ENCODE results near the gene MTUS2.

The MTUS2 gene

DNA sequence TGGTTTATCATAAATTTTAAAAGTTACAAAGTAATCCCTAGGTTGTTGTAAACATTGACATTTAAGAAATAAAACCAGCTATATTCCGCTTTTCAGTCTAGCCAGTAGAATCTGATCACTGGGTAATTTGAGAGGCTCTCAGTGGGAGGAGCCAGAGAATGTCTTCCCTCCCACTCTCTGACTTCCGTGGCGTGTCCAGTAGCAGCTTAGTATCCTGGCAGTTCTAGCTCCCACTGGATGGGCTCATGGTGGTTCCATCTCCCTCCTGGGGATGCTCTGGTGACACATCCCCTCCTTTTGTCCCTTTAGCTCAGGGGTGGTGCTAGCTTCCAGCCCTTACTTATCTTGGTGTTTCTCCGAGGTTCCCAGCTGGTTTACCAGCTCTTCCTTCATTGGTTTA is 34.5 kb downstream of the MTUS2 start:
- Histone ChIP-seq H3K27ac (no peak overlapping the region), H3K4me3 (no peak overlapping the region)

GRCh38 chr13:28856287-28856686 is 36.1 kb downstream of the MTUS2 start:
- Histone ChIP-seq H3K4me3 (no peak overlapping the region), H3K27ac (no peak overlapping the region)

DNA sequence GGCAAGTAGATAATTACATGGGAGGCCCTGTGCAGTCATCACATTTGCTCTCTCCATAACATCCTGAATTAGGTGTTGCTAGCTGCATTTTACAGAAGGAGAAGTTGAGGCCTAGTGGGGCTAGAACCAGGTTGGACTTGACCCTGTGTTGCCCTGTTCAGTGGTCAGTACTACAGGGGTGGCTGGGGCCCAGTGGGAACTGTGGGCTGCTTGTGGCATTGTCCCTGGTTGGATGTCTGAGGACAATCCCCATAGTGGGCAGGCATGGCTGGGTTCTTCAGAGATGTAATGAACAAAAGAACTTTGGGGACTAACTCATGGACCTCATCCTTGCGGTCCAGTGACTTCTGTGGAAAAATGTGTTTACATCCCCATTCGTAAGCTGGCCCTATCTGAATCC is 38.9 kb downstream of the MTUS2 start:
- Histone ChIP-seq H3K27ac (no peak overlapping the region), H3K4me3 (no peak overlapping the region)

- H3K27ac ChIP-seq = no peak overlapping the region
- no peak overlapping the region for H3K4me3 ChIP-seq
Observed at GRCh38 chr13:28859717-28860116, 39.6 kb downstream of the MTUS2 start.

DNA sequence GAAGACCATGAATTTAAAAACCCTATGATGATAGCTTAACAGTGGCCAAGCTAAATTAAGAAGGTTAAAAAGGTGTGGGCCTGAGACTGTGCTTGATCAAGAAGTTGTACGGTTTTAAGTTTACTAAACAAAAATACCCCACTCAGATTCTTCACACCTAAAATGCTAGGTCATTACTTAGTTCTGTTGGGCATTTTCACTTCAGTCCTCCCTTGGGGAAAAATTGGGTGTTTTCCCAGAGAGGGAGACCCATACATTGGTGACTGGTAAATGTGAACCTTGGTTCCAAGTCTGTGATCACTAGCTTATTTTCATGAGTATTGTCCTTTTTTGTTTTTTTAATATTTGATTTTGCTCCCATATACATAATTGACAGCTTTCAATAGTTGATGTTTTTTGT is 44.4 kb downstream of the MTUS2 start:
- Histone ChIP-seq H3K27ac (no peak overlapping the region), H3K4me3 (no peak overlapping the region)

- H3K4me3 ChIP-seq = no peak overlapping the region
- H3K27ac ChIP-seq = no peak overlapping the region
Observed at GRCh38 chr13:28865149-28865744, 45.1 kb downstream of the MTUS2 start.

DNA sequence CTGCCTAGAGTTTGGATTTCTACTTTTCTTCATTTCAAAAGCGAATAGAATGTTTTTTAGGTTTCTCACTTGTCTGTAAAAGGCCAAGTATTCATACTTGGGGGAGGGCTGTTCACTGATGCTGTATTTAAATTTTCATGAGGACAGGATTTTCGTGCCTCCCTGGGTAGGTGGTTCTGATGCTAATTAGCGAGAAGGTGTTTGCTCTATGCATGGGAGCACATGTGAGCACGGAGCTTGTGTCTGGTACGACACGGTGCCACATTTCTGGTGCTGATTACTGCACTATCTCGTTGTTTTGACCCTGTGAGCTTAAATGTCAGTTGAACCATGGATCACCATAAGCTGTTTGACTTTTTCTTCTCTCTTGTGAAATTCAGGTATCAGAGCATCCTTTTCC is 45.8 kb downstream of the MTUS2 start:
- no peak overlapping the region for H3K4me3 ChIP-seq
- no peak overlapping the region for H3K27ac ChIP-seq

DNA sequence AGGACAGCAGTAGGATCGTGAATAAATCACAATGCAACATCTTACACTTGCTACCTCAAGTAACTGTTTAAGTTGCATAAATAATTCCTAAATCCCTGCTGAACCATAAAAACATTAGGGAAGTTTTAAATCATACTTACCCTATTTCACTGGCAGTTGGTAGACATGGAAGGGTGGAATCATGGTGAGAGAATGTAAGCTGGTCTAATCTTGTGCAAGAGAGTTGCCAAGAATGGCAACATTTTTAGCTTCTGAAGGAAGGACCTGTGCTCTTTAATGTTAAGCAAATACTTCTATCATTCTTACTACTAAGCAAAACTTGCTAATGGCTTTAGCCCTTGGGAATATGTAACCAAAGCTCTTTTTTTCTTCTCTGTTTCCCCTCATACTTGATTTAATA is 46.8 kb downstream of the MTUS2 start:
- Histone ChIP-seq H3K27ac (no peak overlapping the region), H3K4me3 (no peak overlapping the region)

- H3K27ac ChIP-seq = no peak overlapping the region
Observed at GRCh38 chr13:28867564-28867963, 47.4 kb downstream of the MTUS2 start.

DNA sequence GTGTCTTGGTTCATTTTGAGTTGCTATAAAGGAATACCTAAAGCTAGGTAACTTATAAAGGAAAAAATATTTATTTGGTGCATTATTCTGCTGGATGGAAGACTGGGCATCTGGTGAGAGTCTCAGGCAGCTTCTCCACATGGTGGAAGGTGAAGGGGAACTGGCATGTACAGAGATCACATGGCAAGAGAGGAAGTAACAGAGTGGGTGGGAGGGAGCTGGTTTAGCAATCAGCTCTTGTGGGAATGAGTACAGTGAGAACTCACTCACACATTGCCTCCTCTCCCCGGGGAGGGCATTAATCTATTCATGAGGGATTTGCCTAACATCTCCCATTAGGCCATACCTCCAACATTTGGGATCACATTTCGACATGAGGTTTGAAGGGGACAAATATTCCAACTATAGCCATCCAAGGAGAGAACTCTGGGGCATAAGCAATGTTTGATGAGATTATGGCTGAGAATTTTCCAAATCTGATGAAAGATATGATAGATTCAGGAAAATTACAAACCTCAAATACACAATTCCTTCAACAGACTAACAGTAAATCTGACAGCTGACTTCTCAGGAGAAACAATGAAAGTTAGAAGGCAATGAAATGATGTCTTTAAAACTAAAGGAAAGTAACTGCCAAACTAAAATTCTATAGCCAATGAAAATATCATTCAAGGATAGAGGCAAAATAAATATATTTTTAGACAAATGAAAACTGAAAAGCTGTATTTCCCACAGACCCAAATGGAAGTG is 52.5 kb downstream of the MTUS2 start:
- Histone ChIP-seq H3K4me3 (no peak overlapping the region), H3K27ac (no peak overlapping the region)

More at GRCh38 chr13:28867564-28867963, 47.4 kb downstream of the MTUS2 start:
- no peak overlapping the region for H3K4me3 ChIP-seq

- H3K4me3 ChIP-seq = no peak overlapping the region
- no peak overlapping the region for H3K27ac ChIP-seq
Observed at GRCh38 chr13:28875846-28876615, 55.9 kb downstream of the MTUS2 start.

GRCh38 chr13:28877408-28877807 is 57.3 kb downstream of the MTUS2 start:
- no peak overlapping the region for H3K4me3 ChIP-seq
- no peak overlapping the region for H3K27ac ChIP-seq

DNA sequence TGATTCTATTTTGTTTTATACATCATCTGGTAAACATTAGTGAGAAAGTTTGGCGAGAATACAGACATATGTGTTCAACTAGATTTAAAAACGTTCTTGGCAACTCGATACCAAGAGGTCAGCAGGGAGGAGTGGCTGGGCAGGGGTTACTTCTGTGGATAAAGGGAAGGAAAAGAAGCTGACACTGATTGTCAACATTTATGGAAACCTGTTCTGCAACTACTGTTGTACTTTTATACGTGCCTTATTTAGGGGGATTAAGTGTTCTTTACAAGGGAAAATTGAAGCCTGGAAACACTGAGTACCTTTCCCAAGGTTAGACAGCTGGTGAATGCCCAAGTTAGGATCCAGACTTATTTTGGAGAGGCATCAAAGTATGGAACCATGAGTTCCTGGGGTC is 65.0 kb downstream of the MTUS2 start:
- no peak overlapping the region for H3K27ac ChIP-seq
- no peak overlapping the region for H3K4me3 ChIP-seq

- no peak overlapping the region for H3K4me3 ChIP-seq
- no peak overlapping the region for H3K27ac ChIP-seq
Observed at GRCh38 chr13:28889086-28889732, 69.1 kb downstream of the MTUS2 start.

GRCh38 chr13:28890712-28891111 is 70.6 kb downstream of the MTUS2 start:
- Histone ChIP-seq H3K27ac (no peak overlapping the region), H3K4me3 (no peak overlapping the region)

GRCh38 chr13:28918030-28918429 is 97.9 kb downstream of the MTUS2 start:
- Histone ChIP-seq H3K27ac (no peak overlapping the region), H3K4me3 (no peak overlapping the region)

DNA sequence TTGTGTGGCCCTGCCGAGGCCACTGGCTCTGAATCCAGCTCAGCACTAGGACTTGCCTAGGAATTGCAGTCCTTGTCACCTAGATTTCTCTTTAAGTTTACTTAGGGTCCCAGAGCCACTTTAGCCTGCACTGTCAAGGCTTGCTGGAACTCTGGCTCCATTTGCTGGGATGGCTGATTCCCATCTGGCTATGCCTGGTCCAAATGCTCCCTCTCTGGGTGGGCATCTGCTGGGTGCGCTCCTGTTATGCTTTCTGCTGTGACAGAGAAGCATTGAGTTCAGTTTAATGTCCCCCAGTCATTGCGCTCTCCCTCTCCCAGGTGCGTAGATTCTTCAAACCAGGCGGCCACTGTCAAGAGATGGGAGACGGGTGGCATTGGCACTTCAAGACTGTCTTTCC is 102.2 kb downstream of the MTUS2 start:
- no peak overlapping the region for H3K4me3 ChIP-seq
- H3K27ac ChIP-seq = no peak overlapping the region

- H3K27ac ChIP-seq = no peak overlapping the region
- H3K4me3 ChIP-seq = no peak overlapping the region
Observed at GRCh38 chr13:28935104-28935503, 115.0 kb downstream of the MTUS2 start.

GRCh38 chr13:28942906-28943305 is 122.8 kb downstream of the MTUS2 start:
- H3K27ac ChIP-seq = no peak overlapping the region

GRCh38 chr13:28953714-28954418 is 133.7 kb downstream of the MTUS2 start:
- Histone ChIP-seq H3K27ac (no peak overlapping the region), H3K4me3 (no peak overlapping the region)

More at GRCh38 chr13:28942906-28943305, 122.8 kb downstream of the MTUS2 start:
- no peak overlapping the region for H3K4me3 ChIP-seq

Data from skin epidermis (tissue), 12 donors.